Immature natural killer cell (primary cell): ENCODE measurements around the gene KLF13. TPM values are rescaled to one million over a fixed set of nuclear protein-coding genes. Genes with fewer than 3 reads are reported as not detected.

ENCODE experiments used
- DNase-seq, 3 donors: peaks; one replicate each; pipeline ENCODE4 v3.0.0; 2022; ENCODE audit warnings: mixed read lengths in 1 of 3
- H3K27ac Mint-ChIP-seq, 6 donors: one replicate each; pipeline ENCODE4 v1.8.0; 2020; ENCODE audit warnings: mixed read lengths in 6 of 6, mild to moderate bottlenecking in 5 of 6, inconsistent platforms in 4 of 6, moderate library complexity in 3 of 6
- H3K27me3 Mint-ChIP-seq, 3 donors: one replicate each; pipeline ENCODE4 v1.8.0; 2020 to 2021; ENCODE audit warnings: low read depth in 3 of 3, mild to moderate bottlenecking in 3 of 3, mixed read lengths in 3 of 3, moderate library complexity in 3 of 3, inconsistent platforms in 1 of 3
- H3K36me3 Mint-ChIP-seq, 3 donors: one replicate each; pipeline ENCODE4 v1.8.0; 2020; ENCODE audit warnings: mixed read lengths in 3 of 3, inconsistent platforms in 2 of 3, mild to moderate bottlenecking in 2 of 3
- H3K4me1 Mint-ChIP-seq, 2 donors: one replicate each; pipeline ENCODE4 v1.8.0; 2020; ENCODE audit warnings: inconsistent platforms in 2 of 2, mild to moderate bottlenecking in 2 of 2, mixed read lengths in 2 of 2, moderate library complexity in 1 of 2
- H3K4me3 Mint-ChIP-seq, 5 donors: one replicate each; pipeline ENCODE4 v1.8.0; 2020; ENCODE audit warnings: mild to moderate bottlenecking in 5 of 5, mixed read lengths in 5 of 5, inconsistent platforms in 3 of 5, moderate library complexity in 3 of 5
- H3K9me3 Mint-ChIP-seq, 6 donors: one replicate each; pipeline ENCODE4 v1.8.0; 2020; ENCODE audit warnings: mild to moderate bottlenecking in 6 of 6, mixed read lengths in 6 of 6, inconsistent platforms in 4 of 6, moderate library complexity in 3 of 6
- polyA plus RNA-seq, 3 donors: library from polyadenylated mRNA; unstranded; fragments of 300-500 nt; fragmentation: Illumina TruSeq; gene quantifications; one replicate each; pipeline ENCODE4 v1.2.3, GENCODE V29; 2021

Gene KLF13
- polyA plus RNA-seq, 3 donors from 2014 or later: 24.7 to 89.9 (median 47.2) TPM

DNA sequence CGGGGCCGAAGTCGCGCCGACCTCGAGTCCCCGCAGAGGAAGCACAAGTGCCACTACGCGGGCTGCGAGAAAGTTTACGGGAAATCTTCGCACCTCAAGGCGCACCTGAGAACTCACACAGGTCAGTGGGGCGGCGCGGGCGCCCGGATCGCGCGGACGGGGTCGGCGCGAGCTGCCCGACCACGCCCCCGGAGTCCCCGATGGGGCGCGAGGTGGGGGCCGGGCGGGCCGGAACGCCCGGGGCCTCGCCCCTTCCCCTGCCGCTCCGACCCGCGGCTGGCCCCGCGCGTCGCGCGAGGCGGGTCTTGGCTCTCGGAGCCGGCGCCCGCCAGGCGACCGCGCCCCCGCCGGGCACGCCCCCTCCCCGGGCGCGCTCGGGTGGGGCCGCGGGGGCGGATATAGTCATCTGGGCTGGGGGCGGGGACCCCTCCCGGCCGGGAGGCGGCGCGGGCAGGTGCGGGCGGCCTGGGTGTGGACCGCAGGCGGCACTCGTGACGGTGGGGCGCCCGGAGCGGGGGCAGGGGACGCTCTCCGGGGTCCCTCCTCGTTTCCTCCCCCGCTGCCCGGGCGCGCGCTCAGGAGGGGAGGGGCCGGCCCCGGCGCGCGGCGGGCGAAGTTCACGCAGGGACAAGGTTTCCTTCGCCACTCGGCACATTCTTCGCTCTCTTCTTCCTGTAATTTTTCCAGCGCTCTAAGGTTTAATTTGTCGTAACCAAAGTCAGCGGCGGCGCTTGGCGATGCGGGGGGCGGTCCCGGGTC, 1.2 kb downstream of the KLF13 start:
- H3K36me3 Mint-ChIP-seq: peaks cover 0 to 3% (median 0%) of the 10 kb centered on the region in 3 donors
- H3K9me3 Mint-ChIP-seq: no peaks in the 10 kb centered on the region
- peaks cover 18 to 46% (median 18%) of the 10 kb centered on the region in 3 donors for H3K27me3 Mint-ChIP-seq
- peaks cover 60 to 67% of the 10 kb centered on the region in 2 donors for H3K4me1 Mint-ChIP-seq
- H3K27ac Mint-ChIP-seq: peak overlapping the region; percentile 66 to 99 (median 92)
- DNase-seq: peak; percentile 89 to 90 (median 90)
- peak overlapping the region; percentile 94 to 98 (median 97) for H3K4me3 Mint-ChIP-seq

DNA sequence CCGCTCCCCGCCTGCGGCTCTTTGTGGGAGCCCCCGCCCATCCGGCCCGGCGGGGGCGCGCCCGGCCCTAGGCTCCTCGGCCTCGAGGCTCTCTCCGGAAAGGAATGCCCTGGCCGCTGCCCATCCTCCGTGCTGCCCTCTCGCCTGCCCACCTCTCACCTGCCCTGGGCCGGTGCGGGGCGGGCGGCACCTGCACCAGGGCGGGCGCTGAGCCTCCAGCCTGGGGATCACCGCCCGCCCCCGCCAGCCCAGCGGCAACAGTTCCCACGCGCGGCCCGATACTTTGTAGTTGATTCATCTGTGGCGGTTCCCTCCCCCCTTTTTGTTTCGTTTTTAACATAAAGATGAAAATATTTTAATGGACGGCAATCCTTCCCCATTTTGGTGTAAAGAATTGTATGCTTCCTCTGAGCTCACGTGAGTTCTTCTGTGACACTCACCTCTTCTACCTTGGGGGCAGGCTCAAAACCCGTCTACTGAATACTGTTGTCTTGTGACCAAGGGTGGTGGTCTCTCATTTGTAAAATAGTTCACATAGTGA, 1.9 kb downstream of the KLF13 start:
- Mint-ChIP-seq H3K9me3 (no peaks in the 10 kb centered on the region), H3K27ac (peak overlapping the region; percentile 94 to 99 (median 96)), H3K4me1 (peaks cover 66 to 72% of the 10 kb centered on the region in 2 donors), H3K36me3 (peaks cover 0 to 3% (median 0%) of the 10 kb centered on the region in 3 donors), H3K27me3 (peaks cover 18 to 46% (median 18%) of the 10 kb centered on the region in 3 donors), H3K4me3 (peak overlapping the region; percentile 94 to 98 (median 97))
- peak; percentile 76 to 77 (median 77) for DNase-seq

DNA sequence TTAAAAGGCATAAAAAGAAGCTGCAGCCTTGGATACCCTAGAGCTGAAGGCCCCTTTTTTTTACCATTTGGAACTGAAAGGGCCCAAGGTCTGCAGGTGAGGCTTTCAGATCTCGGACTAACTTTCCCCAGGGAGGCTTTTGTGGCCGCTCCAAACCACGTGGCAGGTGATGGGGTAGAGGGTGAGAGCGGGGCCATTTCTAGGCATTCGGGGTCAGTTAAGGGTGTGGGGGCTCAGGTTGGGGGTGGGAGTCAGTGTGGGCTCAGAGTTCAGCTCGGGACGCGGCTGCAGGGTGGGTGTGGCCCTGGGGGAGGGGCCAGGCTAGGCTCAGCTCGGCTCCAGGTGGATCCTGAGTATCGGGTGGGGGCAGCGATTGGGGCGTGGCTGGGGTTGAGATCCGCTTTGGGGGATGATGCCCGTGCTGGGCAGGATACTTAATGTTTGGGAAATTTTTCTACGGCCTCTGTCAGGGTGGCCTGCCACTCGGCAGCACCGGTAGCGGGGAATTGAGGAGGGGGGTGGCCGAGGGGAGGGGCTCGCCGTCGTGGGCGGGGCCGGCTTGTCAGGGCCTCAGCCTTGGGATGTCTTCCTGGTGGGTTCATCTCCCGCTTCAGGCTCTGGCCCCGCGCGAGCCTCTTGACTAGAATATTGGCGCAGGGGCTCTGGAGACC, 2.5 kb downstream of the KLF13 start:
- Mint-ChIP-seq H3K4me3 (peak overlapping the region; percentile 94 to 98 (median 97)), H3K4me1 (peaks cover 70 to 72% of the 10 kb centered on the region in 2 donors), H3K27me3 (peaks cover 18 to 48% (median 18%) of the 10 kb centered on the region in 3 donors), H3K27ac (peak overlapping the region; percentile 94 to 99 (median 96)), H3K9me3 (no peaks in the 10 kb centered on the region), H3K36me3 (peaks cover 0 to 3% (median 0%) of the 10 kb centered on the region in 3 donors)
- no peak for DNase-seq

DNA sequence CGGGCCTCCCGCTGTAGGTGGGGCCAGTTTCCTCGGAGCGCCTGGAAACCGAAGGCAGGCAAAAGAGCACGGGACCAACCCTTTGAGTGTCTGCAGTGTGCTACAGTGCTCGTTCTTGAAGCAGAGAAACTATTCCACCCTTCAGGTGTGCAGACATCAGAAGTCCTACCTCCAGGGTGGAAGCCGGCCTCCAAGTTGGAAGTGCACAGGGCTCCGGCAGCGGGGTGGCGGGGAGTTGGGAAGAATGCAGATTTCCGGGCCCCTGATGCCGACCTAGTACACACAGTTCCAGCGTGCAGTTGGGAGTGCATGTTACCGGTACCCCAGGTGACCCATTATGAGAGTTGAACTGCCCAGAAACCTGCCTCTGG, 3.0 kb downstream of the KLF13 start:
- H3K4me1 Mint-ChIP-seq: peaks cover 70% of the 10 kb centered on the region in 2 donors
- H3K36me3 Mint-ChIP-seq: peaks cover 0 to 3% (median 0%) of the 10 kb centered on the region in 3 donors
- DNase-seq: no peak
- peak overlapping the region; percentile 94 to 99 (median 96) for H3K27ac Mint-ChIP-seq
- no peaks in the 10 kb centered on the region for H3K9me3 Mint-ChIP-seq
- peak overlapping the region; percentile 94 to 98 (median 97) for H3K4me3 Mint-ChIP-seq
- peaks cover 18 to 48% (median 21%) of the 10 kb centered on the region in 3 donors for H3K27me3 Mint-ChIP-seq

DNA sequence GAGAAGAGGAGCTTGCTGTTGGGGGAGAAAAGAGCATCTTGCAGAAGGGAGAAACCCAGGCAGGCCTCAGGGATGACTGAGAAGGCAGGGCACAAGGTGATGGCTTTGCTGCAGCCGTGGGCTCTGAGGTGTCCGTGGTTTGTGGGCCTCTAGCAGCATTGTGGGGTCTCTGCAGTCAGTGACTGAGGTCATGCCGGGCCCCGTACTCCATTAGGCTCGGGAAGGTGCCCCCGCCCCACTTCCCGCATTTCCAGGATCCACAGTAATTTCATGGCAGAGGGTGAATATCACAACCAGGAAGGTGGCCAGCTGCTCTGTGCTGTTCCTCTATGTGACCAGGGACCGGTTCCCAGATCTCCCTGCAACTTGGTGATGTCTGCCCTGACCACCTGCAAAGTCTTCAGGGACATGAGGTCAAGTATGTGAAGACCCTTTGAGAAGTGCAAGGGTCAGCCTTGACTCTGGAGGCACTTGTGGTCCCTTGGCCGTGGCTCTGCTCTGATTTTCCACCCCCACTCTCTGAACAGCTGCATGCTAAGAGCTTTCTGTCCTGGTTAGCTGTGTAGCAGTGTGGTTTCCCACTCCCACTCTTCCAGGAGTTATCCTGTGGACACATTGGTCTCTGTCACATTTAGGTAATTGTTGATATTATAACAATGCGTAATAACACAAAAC, 3.6 kb downstream of the KLF13 start:
- Mint-ChIP-seq H3K36me3 (peaks cover 0 to 3% (median 0%) of the 10 kb centered on the region in 3 donors), H3K4me3 (peak overlapping the region; percentile 94 to 98 (median 97)), H3K4me1 (peaks cover 70% of the 10 kb centered on the region in 2 donors), H3K9me3 (no peaks in the 10 kb centered on the region), H3K27ac (peak overlapping the region; percentile 94 to 99 (median 96)), H3K27me3 (peaks cover 18 to 50% (median 26%) of the 10 kb centered on the region in 3 donors)
- DNase-seq: no peak

DNA sequence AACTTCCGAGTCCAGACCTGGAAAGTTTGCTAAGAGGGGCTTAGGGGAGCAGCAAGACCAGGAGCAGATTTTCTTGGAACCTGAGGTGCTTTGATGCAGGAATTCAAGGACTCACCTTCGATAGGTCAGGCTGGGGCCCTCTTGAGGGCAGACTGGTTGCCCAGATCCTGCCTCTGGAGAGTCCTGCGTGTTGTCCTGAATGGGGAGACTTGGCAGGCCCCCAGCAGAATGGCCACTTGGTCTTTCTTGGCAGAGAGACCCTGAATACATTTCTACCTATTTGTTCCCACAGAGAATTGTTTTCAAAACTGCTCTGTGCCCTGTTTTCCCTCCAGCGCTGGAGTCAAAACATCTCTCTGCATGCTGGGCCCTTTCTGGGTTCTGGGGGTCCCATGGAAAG, 4.2 kb downstream of the KLF13 start:
- Mint-ChIP-seq H3K27ac (peak overlapping the region; percentile 94 to 99 (median 96)), H3K4me3 (peak overlapping the region; percentile 94 to 98 (median 97)), H3K9me3 (no peaks in the 10 kb centered on the region), H3K4me1 (peaks cover 73% of the 10 kb centered on the region in 2 donors), H3K36me3 (peaks cover 0 to 3% (median 0%) of the 10 kb centered on the region in 3 donors), H3K27me3 (peaks cover 15 to 46% (median 24%) of the 10 kb centered on the region in 3 donors)
- no peak for DNase-seq

DNA sequence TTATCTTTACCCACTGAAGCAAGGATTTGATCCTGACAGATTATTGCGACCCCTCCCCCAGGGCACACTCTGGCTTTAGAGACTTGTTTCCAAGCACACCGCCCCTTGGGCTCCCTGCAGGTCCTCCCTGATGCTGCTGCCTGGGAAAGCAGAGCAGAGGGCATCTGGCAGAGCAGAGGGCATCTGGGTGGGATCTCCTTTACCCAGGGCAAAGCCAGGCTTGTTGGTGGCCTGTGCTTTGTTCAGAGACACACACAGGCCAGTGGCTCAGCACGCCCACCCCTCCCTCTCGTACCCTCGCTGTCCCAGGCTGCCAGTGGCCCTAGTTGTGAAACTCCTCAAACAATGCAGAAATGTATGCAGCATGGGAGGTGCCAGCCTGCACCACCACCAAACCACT, 4.8 kb downstream of the KLF13 start:
- Mint-ChIP-seq H3K27ac (peak overlapping the region; percentile 91 to 99 (median 95)), H3K36me3 (peaks cover 0 to 3% (median 0%) of the 10 kb centered on the region in 3 donors), H3K27me3 (peaks cover 12 to 47% (median 24%) of the 10 kb centered on the region in 3 donors), H3K4me1 (peaks cover 79% of the 10 kb centered on the region in 2 donors), H3K4me3 (peak overlapping the region; percentile 94 to 98 (median 97)), H3K9me3 (no peaks in the 10 kb centered on the region)
- DNase-seq: no peak

DNA sequence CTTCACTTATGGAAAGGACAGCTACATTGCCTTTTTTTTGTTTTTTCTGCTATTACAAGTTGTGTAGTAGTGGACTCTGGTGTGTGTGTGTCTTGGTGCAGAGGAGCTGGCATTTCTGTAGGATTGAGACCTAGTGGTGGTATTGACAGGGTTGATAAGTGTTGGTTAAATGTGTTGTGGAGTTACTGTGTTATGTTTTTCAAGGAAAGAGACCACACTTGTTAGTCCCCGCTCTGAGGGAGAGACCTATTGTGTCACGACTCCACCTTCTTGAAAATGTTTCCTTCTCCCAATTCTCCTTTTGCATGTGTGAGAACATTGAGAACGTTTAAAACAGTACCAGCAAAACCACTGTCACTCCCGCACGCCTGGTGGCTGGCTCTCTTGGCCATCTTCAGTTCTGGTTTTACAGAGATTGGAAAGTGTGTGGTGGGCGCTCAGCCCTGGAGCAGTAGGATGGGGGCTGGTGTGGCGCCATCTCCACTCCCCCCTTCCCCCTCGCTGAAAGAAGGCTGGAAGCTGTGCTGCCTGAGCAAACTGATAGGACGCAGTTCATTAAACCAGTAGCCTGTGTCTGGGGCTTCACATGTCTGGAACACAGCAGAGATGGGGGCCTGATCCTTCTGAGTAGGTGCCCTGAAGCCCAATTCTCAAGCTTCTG, 5.5 kb downstream of the KLF13 start:
- DNase-seq: no peak
- Mint-ChIP-seq H3K9me3 (no peaks in the 10 kb centered on the region), H3K27ac (peak overlapping the region; percentile 91 to 99 (median 95)), H3K27me3 (peaks cover 12 to 47% (median 24%) of the 10 kb centered on the region in 3 donors), H3K4me1 (peaks cover 86% of the 10 kb centered on the region in 2 donors), H3K4me3 (peak overlapping the region; percentile 94 to 98 (median 97)), H3K36me3 (peaks cover 0 to 3% (median 0%) of the 10 kb centered on the region in 3 donors)

DNA sequence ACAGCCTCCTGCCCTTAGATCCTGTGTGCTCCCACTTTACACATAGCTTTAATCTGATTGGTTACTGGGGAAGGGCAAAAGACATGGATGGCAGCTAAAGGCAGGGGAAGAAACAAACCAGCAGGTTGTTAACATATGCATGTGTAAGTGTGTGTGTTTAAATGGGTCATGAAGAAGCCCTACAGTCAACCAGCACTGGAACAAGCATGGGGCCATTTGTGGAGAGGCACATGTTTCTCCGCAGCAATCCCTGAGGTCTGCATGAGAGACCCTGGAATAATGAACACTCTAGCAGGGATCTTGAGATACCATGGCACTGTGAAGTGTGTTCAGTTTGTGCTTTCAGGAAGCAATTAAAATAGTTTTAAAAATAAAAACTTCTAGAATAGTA, 6.0 kb downstream of the KLF13 start:
- Mint-ChIP-seq H3K4me3 (peak overlapping the region; percentile 94 to 98 (median 97)), H3K27me3 (peaks cover 12 to 47% (median 24%) of the 10 kb centered on the region in 3 donors), H3K9me3 (no peaks in the 10 kb centered on the region), H3K27ac (peak overlapping the region; percentile 91 to 99 (median 95)), H3K36me3 (peaks cover 0 to 3% (median 0%) of the 10 kb centered on the region in 3 donors), H3K4me1 (peaks cover 92% of the 10 kb centered on the region in 2 donors)
- no peak for DNase-seq

DNA sequence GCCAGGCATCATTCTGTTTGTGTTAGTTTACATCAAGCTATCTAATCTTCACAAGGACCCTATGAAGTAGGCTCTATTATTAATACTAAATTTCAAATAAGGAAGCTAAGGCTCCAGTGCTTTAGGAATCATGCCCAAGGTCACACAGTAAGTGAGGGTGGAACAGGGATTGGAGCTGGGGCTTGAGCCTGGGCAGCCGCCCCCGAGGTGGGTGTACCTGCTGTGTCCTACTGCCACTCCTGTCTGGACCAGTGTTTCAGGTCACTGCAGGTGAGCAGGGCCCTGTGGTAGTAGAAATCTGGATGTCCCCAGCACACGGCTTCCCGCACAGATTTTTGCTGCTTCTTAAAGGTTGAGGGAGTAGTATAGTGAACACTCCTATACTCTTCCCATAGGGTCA, 6.5 kb downstream of the KLF13 start:
- DNase-seq: no peak
- Mint-ChIP-seq H3K9me3 (no peaks in the 10 kb centered on the region), H3K36me3 (peaks cover 0 to 3% (median 0%) of the 10 kb centered on the region in 3 donors), H3K4me3 (peak overlapping the region in 3 of 5 donors; percentile 18 to 97 (median 23)), H3K27me3 (peaks cover 12 to 49% (median 23%) of the 10 kb centered on the region in 3 donors), H3K27ac (peak overlapping the region in 4 of 6 donors; percentile 94 to 99 (median 96)), H3K4me1 (peaks cover 96% of the 10 kb centered on the region in 2 donors)

DNA sequence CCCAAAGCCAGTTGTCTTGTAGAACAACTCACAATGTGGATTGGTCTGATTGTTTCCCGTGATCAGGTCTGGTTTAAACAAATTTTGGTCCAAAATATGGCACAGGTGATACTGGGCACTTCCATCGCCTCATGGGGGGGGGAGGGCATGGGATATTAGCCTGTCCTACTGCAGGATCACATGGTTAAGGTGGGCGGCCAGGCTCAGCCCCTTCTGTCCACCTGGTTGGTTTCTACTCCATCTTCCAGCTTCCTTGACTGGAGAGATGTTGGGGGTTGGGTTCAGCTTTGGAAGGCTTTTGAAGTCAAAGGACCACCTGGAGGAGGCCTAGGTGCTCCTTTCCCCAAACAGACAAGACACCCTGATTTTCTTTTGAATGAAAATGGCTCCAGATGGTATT, 7.2 kb downstream of the KLF13 start:
- Mint-ChIP-seq H3K9me3 (no peaks in the 10 kb centered on the region), H3K36me3 (peaks cover 0 to 3% (median 0%) of the 10 kb centered on the region in 3 donors), H3K4me3 (peak overlapping the region in 3 of 5 donors; percentile 18 to 44 (median 23)), H3K27me3 (peaks cover 7 to 49% (median 16%) of the 10 kb centered on the region in 3 donors), H3K4me1 (peaks cover 98 to 100% of the 10 kb centered on the region in 2 donors), H3K27ac (peak overlapping the region in 5 of 6 donors; percentile 21 to 95 (median 28))
- DNase-seq: no peak

DNA sequence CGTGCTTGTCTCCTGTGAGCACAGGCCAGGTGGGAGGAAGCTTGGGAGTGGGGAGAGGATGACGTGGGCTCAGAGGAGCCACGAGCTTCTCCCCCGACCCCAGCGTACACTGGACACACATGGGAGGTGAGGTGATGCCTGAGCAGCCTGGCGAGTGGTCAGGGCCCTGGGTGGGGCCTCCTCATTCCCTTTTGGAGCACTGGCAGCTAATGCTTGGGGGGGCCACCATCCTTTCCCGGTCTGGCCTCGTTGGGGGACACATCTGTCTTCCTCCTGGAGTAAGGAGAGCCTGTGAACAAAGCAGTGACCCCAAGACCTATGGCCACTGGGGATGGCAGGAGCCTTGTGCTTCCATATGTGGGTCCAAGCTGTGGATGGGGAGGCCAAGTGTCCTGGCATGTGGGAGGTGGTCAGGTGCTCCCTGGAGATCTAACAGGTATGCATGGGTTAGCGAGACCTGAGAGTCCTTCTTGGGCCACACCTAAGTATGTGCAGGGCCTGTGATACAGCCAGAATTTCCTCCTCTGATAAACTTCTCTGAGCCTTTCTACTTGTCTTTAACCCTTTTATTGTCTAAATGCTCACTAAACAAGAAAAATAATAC, 9.5 kb downstream of the KLF13 start:
- Mint-ChIP-seq H3K27me3 (peaks cover 7 to 41% (median 8%) of the 10 kb centered on the region in 3 donors), H3K36me3 (no peaks in the 10 kb centered on the region), H3K27ac (peak overlapping the region; percentile 62 to 92 (median 71)), H3K4me3 (peak overlapping the region; percentile 18 to 65 (median 48)), H3K9me3 (no peaks in the 10 kb centered on the region), H3K4me1 (peaks cover 98 to 100% of the 10 kb centered on the region in 2 donors)
- no peak for DNase-seq
